ENCODE results near the gene APOBEC2.
A peak's percentile ranks its signal among the peaks of the same experiment; 100 is the strongest.
"Not testable (repeated sequence)": the region's sequence is repeated elsewhere in the genome, so short reads cannot be mapped to it uniquely, and the experiment has no call there.

APOBEC2 gene

GRCh38 chr6:41053041-41053440 is at the start of gene APOBEC2:
APOBEC2 (plus strand) TSS chr6:41053202; CDS start chr6:41053348, 146 bp downstream.
- no peak for DNase-seq (ENCODE audit: low read depth)

GRCh38 chr6:41006217-41006616 is 46.8 kb upstream of the APOBEC2 start:
- DNase-seq (ENCODE audit: low read depth) = not testable (repeated sequence)

- not testable (repeated sequence) for DNase-seq (ENCODE audit: low read depth)
These were observed 46.0 kb upstream of the APOBEC2 start for GRCh38 chr6:41006980-41007379.

GRCh38 chr6:41008011-41008410 is 45.0 kb upstream of the APOBEC2 start:
- DNase-seq (ENCODE audit: low read depth) = no peak

GRCh38 chr6:41009669-41010068 is 43.3 kb upstream of the APOBEC2 start:
- DNase-seq (ENCODE audit: low read depth) = no peak

- no peak for DNase-seq (ENCODE audit: low read depth)
These were observed 41.3 kb upstream of the APOBEC2 start for GRCh38 chr6:41011673-41012072.

GRCh38 chr6:41013466-41014153 is 39.4 kb upstream of the APOBEC2 start:
- DNase-seq (ENCODE audit: low read depth) = no peak

GRCh38 chr6:41014780-41015179 is 38.2 kb upstream of the APOBEC2 start:
- DNase-seq (ENCODE audit: low read depth) = no peak

- not testable (repeated sequence) for DNase-seq (ENCODE audit: low read depth)
These were observed 37.1 kb upstream of the APOBEC2 start for GRCh38 chr6:41015860-41016259.

GRCh38 chr6:41017663-41018062 is 35.3 kb upstream of the APOBEC2 start:
- DNase-seq (ENCODE audit: low read depth) = no peak

- DNase-seq (ENCODE audit: low read depth) = peak; percentile 33
These were observed 31.2 kb upstream of the APOBEC2 start for GRCh38 chr6:41021832-41022231.

- no peak for DNase-seq (ENCODE audit: low read depth)
These were observed 30.7 kb upstream of the APOBEC2 start for GRCh38 chr6:41022294-41022693.

- no peak for DNase-seq (ENCODE audit: low read depth)
These were observed 29.9 kb upstream of the APOBEC2 start for GRCh38 chr6:41023114-41023513.

- DNase-seq (ENCODE audit: low read depth) = no peak
These were observed 27.0 kb upstream of the APOBEC2 start for GRCh38 chr6:41025966-41026530.

- DNase-seq (ENCODE audit: low read depth) = no peak
These were observed 25.8 kb upstream of the APOBEC2 start for GRCh38 chr6:41027241-41027640.

GRCh38 chr6:41027799-41028560 is 25.0 kb upstream of the APOBEC2 start:
- DNase-seq (ENCODE audit: low read depth) = peak; percentile 38

GRCh38 chr6:41028561-41029412 is 24.2 kb upstream of the APOBEC2 start:
- no peak for DNase-seq (ENCODE audit: low read depth)

- DNase-seq (ENCODE audit: low read depth) = no peak
These were observed 20.2 kb upstream of the APOBEC2 start for GRCh38 chr6:41032830-41033229.

- no peak for DNase-seq (ENCODE audit: low read depth)
These were observed 19.2 kb upstream of the APOBEC2 start for GRCh38 chr6:41033776-41034175.

- no peak for DNase-seq (ENCODE audit: low read depth)
These were observed 16.8 kb upstream of the APOBEC2 start for GRCh38 chr6:41036186-41036585.

GRCh38 chr6:41036601-41037000 is 16.4 kb upstream of the APOBEC2 start:
- no peak for DNase-seq (ENCODE audit: low read depth)
